Hepatic stellate cell (primary cell): ENCODE measurements around the gene MCM3AP.

ENCODE experiments used
- DNase-seq: peaks from one replicate; pipeline ENCODE4 v3.0.0; 2011; ENCODE audit warnings: low spot score

The MCM3AP gene

DNA sequence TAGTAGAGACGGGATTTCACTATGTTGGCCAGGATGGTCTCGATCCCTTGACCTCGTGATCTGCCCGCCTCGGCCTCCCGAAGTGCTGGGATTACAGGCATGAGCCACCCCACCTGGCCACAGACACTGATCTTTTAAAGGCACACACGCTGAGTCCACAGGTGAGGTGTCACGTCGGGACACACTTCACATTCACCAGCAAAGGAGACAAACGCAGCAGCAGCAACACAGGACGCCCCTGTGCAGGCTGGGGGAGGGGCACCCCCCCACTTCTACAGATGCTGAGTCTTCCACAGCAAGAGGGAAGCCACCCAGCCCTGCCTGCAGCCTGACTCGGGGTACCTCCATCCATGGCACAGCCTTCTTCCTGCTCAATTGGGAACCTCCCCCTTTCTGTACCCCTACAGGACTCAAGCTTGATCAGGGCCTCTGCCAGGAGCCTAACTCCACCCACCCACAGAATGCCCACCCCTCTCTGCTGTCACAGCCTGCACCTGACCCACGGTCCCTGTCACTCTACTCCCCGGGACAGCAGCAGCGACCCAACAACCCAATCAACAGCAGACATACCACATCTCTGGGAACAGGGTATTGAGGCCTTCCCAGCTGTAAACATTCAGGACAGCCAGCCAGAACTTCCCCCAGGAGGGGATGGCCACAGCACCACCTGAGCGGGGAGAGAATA lies 66.4 kb downstream of the MCM3AP start:
- DNase-seq: no peak

GRCh38 chr21:46217511-46218196 lies 67.8 kb downstream of the MCM3AP start:
- DNase-seq: no peak

DNA sequence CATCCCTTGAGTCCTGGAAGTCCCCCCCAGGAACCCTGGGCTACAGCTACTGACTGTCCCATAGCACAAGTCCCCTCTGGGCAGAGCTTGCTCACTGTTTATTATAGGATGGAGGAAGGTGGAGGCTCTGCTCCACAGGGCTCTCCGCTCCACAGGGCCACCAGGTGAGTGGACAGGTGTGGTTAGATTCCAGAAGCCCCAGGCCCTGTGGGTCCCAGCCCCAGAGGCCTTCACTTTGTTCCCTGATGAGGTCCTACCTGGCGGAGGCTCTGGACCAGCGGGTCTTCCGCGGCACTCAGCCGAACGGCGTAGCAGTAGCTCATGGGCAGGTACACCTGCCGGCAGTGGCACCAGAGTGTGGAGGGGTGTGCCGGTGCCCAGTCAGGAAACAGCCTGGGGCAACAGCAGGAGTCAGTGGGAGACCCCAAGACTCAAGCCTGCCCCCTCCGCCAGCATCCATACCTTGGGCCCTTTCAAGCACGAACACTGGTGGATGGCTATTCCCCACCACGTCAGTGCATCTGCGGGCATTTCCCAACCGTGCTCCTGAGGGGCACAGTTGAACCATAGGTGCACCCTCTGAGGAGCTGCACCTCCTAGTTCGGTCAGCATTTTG lies 69.2 kb downstream of the MCM3AP start:
- no peak for DNase-seq

DNA sequence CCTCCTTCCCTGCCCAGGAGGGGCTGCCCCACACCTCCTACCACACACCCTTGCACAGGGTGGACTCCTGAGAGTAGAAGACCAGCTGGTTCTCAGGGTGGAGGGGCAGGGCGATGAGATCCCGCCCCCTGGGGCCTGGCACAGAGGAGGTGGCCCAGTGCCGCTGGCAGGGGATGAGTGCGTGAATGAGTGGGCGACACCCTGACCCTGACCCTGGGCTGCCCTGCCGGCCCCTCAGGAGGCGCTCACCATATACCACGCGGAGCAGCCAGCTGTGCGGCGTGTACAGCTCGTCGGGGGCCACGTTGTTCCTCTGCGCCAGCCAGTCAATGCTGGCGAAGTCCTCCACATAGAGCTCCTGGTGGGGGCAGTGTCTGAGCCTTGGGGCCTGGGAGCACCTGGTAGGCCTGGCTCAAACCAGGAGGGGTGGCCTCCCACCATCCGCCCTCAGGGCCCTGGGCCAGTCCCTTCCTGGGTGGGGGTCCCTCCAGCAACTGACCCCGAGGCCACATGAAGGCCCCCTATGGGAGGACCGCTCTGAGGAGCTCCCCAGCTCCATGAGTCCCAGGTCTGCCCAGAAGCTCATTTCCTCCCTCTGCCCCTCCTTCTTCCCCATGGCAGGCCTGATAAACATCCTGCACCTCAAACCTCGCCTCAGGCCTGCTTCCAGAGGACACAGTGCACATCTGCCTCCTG lies 69.8 kb downstream of the MCM3AP start:
- no peak for DNase-seq

DNA sequence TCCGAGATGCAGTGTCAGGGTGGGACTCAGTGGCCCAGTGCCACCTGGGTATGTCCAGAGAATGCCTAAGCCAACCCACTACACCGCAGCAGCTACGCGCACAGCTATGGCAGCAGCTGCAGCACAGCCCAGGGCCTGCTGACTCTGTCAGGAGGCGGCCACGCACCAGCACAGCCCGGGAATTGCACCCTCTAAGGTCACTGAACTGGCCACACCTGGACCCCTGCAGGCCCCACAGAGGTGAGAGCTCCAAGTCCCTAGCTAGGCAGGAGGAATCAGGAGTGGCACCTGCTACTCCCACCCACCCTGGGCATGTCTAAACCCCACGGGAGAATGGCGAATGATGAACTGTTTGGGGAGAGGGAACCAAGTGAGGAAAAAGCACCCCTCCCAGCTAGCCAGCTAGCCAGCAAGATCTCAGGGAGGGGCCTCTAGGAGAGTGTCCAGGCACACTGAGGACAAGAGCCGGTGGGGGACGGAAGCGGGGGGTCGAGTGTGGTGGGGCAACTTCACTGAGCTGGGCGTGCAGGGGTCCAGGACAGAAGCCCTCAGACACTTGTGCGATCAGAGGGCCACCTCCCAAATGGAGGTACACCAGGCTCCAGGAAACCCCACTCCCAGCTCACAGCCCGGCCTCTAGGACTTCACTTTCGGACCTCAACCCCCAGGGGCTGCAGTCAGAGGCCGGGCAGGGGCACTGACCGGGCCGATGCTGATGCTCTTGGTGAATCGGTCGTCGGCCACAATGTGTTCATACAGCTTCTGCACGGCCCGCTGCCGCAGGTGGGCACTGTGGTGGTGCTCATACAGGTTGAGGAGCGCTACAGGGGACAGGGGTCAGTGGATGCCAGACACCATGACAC lies 70.7 kb downstream of the MCM3AP start:
- DNase-seq: no peak

GRCh38 chr21:46213620-46214286 lies 71.7 kb downstream of the MCM3AP start:
- DNase-seq: no peak

DNA sequence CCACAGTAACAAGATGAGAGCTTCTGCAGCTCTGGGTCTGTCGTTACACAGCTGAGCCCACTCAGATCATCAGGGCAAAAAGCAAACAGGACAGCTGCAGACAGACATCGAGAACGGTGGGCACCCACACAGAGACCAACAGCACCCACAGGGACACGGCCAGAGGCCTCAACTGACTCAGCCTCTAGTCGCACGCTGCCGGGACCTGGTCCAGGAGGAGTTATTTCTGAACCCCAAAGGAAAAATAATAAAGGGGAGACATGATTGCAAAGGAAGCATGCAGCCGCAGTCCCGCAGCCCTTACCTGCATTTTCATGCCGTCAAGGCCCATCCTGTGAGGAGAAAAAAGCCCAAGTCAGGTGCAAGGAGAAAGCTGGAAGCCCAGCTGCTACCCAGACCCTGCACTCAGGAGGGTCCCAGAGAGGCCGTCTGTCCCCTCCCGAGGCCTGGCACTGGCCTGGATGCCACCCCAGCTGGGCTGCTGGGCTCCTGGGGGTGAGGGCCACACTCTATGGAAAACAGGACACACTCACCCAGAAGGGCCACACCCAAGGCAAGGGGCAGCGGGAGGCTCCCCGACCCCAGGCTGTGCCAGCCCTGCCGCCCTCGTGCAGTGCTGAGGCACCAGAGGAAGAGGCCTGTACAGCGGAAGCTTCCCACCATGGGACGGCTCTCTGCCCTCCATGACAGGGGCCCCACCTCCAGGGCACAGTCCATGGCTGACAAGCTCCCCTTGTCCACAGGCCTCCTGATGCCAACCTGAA lies 72.5 kb downstream of the MCM3AP start:
- DNase-seq: no peak

GRCh38 chr21:46211786-46212720 lies 73.4 kb downstream of the MCM3AP start:
- DNase-seq: no peak

DNA sequence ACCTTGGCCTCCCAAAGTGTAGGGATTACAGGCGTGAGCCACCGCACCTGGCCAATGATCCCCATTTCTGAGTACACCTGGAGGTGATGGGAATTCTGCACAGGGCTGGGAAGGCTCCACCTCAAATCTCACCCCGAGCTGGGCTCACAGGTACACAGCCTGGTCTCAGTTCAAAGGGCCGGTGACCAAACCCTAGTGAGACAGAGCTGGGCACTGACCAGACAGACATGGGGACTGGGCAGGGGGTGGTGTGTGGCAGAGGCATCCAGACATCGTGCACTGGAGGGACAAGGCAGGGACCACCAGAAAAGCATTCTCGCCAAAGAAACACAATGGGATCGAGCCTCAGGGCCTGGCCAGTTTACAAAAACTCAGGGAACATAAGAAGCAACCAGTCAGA lies 74.0 kb downstream of the MCM3AP start:
- DNase-seq: no peak

GRCh38 chr21:46210378-46211136 lies 74.9 kb downstream of the MCM3AP start:
- DNase-seq: no peak

GRCh38 chr21:46208761-46209721 lies 76.4 kb downstream of the MCM3AP start:
- DNase-seq: no peak

- no peak for DNase-seq
Observed at GRCh38 chr21:46207920-46208591, 77.4 kb downstream of the MCM3AP start.

- no peak for DNase-seq
Observed at GRCh38 chr21:46207006-46207919, 78.1 kb downstream of the MCM3AP start.

GRCh38 chr21:46206163-46207005 lies 79.0 kb downstream of the MCM3AP start:
- no peak for DNase-seq

- no peak for DNase-seq
Observed at GRCh38 chr21:46205766-46206162, 79.6 kb downstream of the MCM3AP start.
